ENCODE results near the gene ZMYND10.

ZMYND10 gene

GRCh38 chr3:50297896-50298725 is 47.4 kb downstream of the ZMYND10 start:
- no CpG with 5 or more reads among the region's 9 CpGs for WGBS (ENCODE audit: extremely low coverage, insufficient coverage, insufficient read length)
- Histone ChIP-seq H2AK5ac (ENCODE audit: low read length) (peak overlapping the region; percentile 16), H3K79me1 (ENCODE audit: low read length) (peaks cover 21% of the 10 kb centered on the region), H2BK120ac (ENCODE audit: insufficient read depth, low read length, poor library complexity) (no peak overlapping the region), H3K9me3 (ENCODE audit: insufficient read depth, low read depth, low read length) (no peaks in the 10 kb centered on the region), H2BK5ac (ENCODE audit: low read depth, low read length, poor library complexity) (no peak overlapping the region), H2BK12ac (ENCODE audit: low read length) (no peak overlapping the region), H4K8ac (ENCODE audit: low read depth, low read length) (peak overlapping the region; percentile 82), H3K27ac (ENCODE audit: low read depth, low read length) (no peak overlapping the region), H3K27me3 (ENCODE audit: insufficient read depth, low read length) (no peaks in the 10 kb centered on the region), H3K18ac (ENCODE audit: low read length) (peak overlapping the region; percentile 1), H3K4me1 (ENCODE audit: control insufficient read depth in 1 of 2, insufficient read depth in 2 of 2, low read length in 2 of 2) (peaks cover 15 to 19% of the 10 kb centered on the region in 2 experiments), H3K4ac (ENCODE audit: low read depth, low read length) (no peak overlapping the region), H3K79me2 (ENCODE audit: control insufficient read depth, insufficient read depth, low read length, poor library complexity) (peaks cover 3% of the 10 kb centered on the region), H2AFZ (ENCODE audit: insufficient read depth, low read length, poor library complexity) (no peak overlapping the region), H3K4me2 (ENCODE audit: low read length) (peak overlapping the region; percentile 75), H3K36me3 (ENCODE audit: control insufficient read depth in 1 of 2, insufficient read depth in 2 of 2, low read length in 2 of 2) (peaks cover 4 to 5% of the 10 kb centered on the region in 2 experiments), H3K9ac (ENCODE audit: low read length) (no peak overlapping the region), H3K4me3 (ENCODE audit: low read depth, low read length) (peak overlapping the region; percentile 85), H3K23ac (ENCODE audit: low read length) (no peak overlapping the region), H4K12ac (ENCODE audit: low read depth, low read length) (no peak overlapping the region), H4K91ac (ENCODE audit: low read depth, low read length) (peak overlapping the region; percentile 90), H3K14ac (ENCODE audit: low read length) (peak overlapping the region; percentile 17)
- no peak for DNase-seq

- Histone ChIP-seq H4K91ac (ENCODE audit: low read depth, low read length) (no peak overlapping the region), H2BK12ac (ENCODE audit: low read length) (no peak overlapping the region), H3K4me1 (ENCODE audit: control insufficient read depth in 1 of 2, insufficient read depth in 2 of 2, low read length in 2 of 2) (peaks cover 15 to 19% of the 10 kb centered on the region in 2 experiments), H3K4ac (ENCODE audit: low read depth, low read length) (no peak overlapping the region), H3K23ac (ENCODE audit: low read length) (no peak overlapping the region), H3K18ac (ENCODE audit: low read length) (no peak overlapping the region), H3K27me3 (ENCODE audit: insufficient read depth, low read length) (no peaks in the 10 kb centered on the region), H3K27ac (ENCODE audit: low read depth, low read length) (no peak overlapping the region), H2AK5ac (ENCODE audit: low read length) (no peak overlapping the region), H3K4me2 (ENCODE audit: low read length) (no peak overlapping the region), H4K8ac (ENCODE audit: low read depth, low read length) (no peak overlapping the region), H3K4me3 (ENCODE audit: low read depth, low read length) (no peak overlapping the region), H2AFZ (ENCODE audit: insufficient read depth, low read length, poor library complexity) (no peak overlapping the region), H3K79me2 (ENCODE audit: control insufficient read depth, insufficient read depth, low read length, poor library complexity) (peaks cover 3% of the 10 kb centered on the region), H3K36me3 (ENCODE audit: control insufficient read depth in 1 of 2, insufficient read depth in 2 of 2, low read length in 2 of 2) (peaks cover 4 to 5% of the 10 kb centered on the region in 2 experiments), H3K9me3 (ENCODE audit: insufficient read depth, low read depth, low read length) (no peaks in the 10 kb centered on the region), H3K9ac (ENCODE audit: low read length) (no peak overlapping the region), H2BK5ac (ENCODE audit: low read depth, low read length, poor library complexity) (no peak overlapping the region), H4K12ac (ENCODE audit: low read depth, low read length) (no peak overlapping the region), H3K14ac (ENCODE audit: low read length) (no peak overlapping the region), H3K79me1 (ENCODE audit: low read length) (peaks cover 21% of the 10 kb centered on the region), H2BK120ac (ENCODE audit: insufficient read depth, low read length, poor library complexity) (no peak overlapping the region)
- DNase-seq, result no peak
- WGBS (ENCODE audit: extremely low coverage, insufficient coverage, insufficient read length), result no CpG with 5 or more reads among the region's 2 CpGs
Measured at GRCh38 chr3:50297384-50297775, 48.2 kb downstream of the ZMYND10 start.

GRCh38 chr3:50296721-50297383 is 48.7 kb downstream of the ZMYND10 start:
- H2BK5ac ChIP-seq (ENCODE audit: low read depth, low read length, poor library complexity), result no peak overlapping the region
- peaks cover 4% of the 10 kb centered on the region for H3K79me2 ChIP-seq (ENCODE audit: control insufficient read depth, insufficient read depth, low read length, poor library complexity)
- no peak overlapping the region for H4K91ac ChIP-seq (ENCODE audit: low read depth, low read length)
- no peak overlapping the region for H4K8ac ChIP-seq (ENCODE audit: low read depth, low read length)
- H3K18ac ChIP-seq (ENCODE audit: low read length), result no peak overlapping the region
- H3K9me3 ChIP-seq (ENCODE audit: insufficient read depth, low read depth, low read length), result no peaks in the 10 kb centered on the region
- no peak overlapping the region for H3K27ac ChIP-seq (ENCODE audit: low read depth, low read length)
- H4K12ac ChIP-seq (ENCODE audit: low read depth, low read length), result no peak overlapping the region
- no peak overlapping the region for H2BK120ac ChIP-seq (ENCODE audit: insufficient read depth, low read length, poor library complexity)
- no peak overlapping the region for H3K9ac ChIP-seq (ENCODE audit: low read length)
- no CpG with 5 or more reads among the region's 18 CpGs for WGBS (ENCODE audit: extremely low coverage, insufficient coverage, insufficient read length)
- H3K4me3 ChIP-seq (ENCODE audit: low read depth, low read length), result no peak overlapping the region
- H3K27me3 ChIP-seq (ENCODE audit: insufficient read depth, low read length), result no peaks in the 10 kb centered on the region
- no peak overlapping the region for H2AK5ac ChIP-seq (ENCODE audit: low read length)
- H3K23ac ChIP-seq (ENCODE audit: low read length), result no peak overlapping the region
- H2BK12ac ChIP-seq (ENCODE audit: low read length), result no peak overlapping the region
- no peak overlapping the region for H3K4me2 ChIP-seq (ENCODE audit: low read length)
- peaks cover 15 to 19% of the 10 kb centered on the region in 2 experiments for H3K4me1 ChIP-seq (ENCODE audit: control insufficient read depth in 1 of 2, insufficient read depth in 2 of 2, low read length in 2 of 2)
- DNase-seq, result no peak
- no peak overlapping the region for H2AFZ ChIP-seq (ENCODE audit: insufficient read depth, low read length, poor library complexity)
- H3K79me1 ChIP-seq (ENCODE audit: low read length), result peaks cover 24% of the 10 kb centered on the region
- peaks cover 4 to 5% of the 10 kb centered on the region in 2 experiments for H3K36me3 ChIP-seq (ENCODE audit: control insufficient read depth in 1 of 2, insufficient read depth in 2 of 2, low read length in 2 of 2)
- H3K14ac ChIP-seq (ENCODE audit: low read length), result no peak overlapping the region
- no peak overlapping the region for H3K4ac ChIP-seq (ENCODE audit: low read depth, low read length)

- Histone ChIP-seq H3K4me2 (ENCODE audit: low read length) (no peak overlapping the region), H3K27me3 (ENCODE audit: insufficient read depth, low read length) (no peaks in the 10 kb centered on the region)
- WGBS (ENCODE audit: extremely low coverage, insufficient coverage, insufficient read length), result no CpG with 5 or more reads among the region's 8 CpGs
Measured at GRCh38 chr3:50295553-50296431, 49.7 kb downstream of the ZMYND10 start.

More at GRCh38 chr3:50295553-50296431, 49.7 kb downstream of the ZMYND10 start:
- Histone ChIP-seq H3K36me3 (ENCODE audit: control insufficient read depth in 1 of 2, insufficient read depth in 2 of 2, low read length in 2 of 2) (peaks cover 4 to 5% of the 10 kb centered on the region in 2 experiments), H4K91ac (ENCODE audit: low read depth, low read length) (no peak overlapping the region), H3K4me1 (ENCODE audit: control insufficient read depth in 1 of 2, insufficient read depth in 2 of 2, low read length in 2 of 2) (peaks cover 18 to 26% of the 10 kb centered on the region in 2 experiments), H3K79me1 (ENCODE audit: low read length) (peaks cover 27% of the 10 kb centered on the region), H3K14ac (ENCODE audit: low read length) (no peak overlapping the region), H3K9me3 (ENCODE audit: insufficient read depth, low read depth, low read length) (no peaks in the 10 kb centered on the region), H2BK12ac (ENCODE audit: low read length) (no peak overlapping the region), H3K4me3 (ENCODE audit: low read depth, low read length) (no peak overlapping the region), H3K27ac (ENCODE audit: low read depth, low read length) (no peak overlapping the region), H4K8ac (ENCODE audit: low read depth, low read length) (no peak overlapping the region), H3K18ac (ENCODE audit: low read length) (no peak overlapping the region), H3K9ac (ENCODE audit: low read length) (no peak overlapping the region), H2BK120ac (ENCODE audit: insufficient read depth, low read length, poor library complexity) (no peak overlapping the region), H3K79me2 (ENCODE audit: control insufficient read depth, insufficient read depth, low read length, poor library complexity) (peaks cover 7% of the 10 kb centered on the region), H3K4ac (ENCODE audit: low read depth, low read length) (no peak overlapping the region), H3K23ac (ENCODE audit: low read length) (no peak overlapping the region), H2BK5ac (ENCODE audit: low read depth, low read length, poor library complexity) (no peak overlapping the region), H2AK5ac (ENCODE audit: low read length) (no peak overlapping the region), H2AFZ (ENCODE audit: insufficient read depth, low read length, poor library complexity) (no peak overlapping the region), H4K12ac (ENCODE audit: low read depth, low read length) (no peak overlapping the region)
- DNase-seq, result no peak

Measured in trophoblast cell (in vitro differentiated cells and primary cell).